Liver (tissue), 9 donors: Measurements from ENCODE around the gene EXOSC10. TPM values are rescaled to one million over a fixed set of nuclear protein-coding genes. Genes with fewer than 3 reads are reported as not detected.

Experiments
- DNase-seq: peaks from one replicate; pipeline ENCODE4 v3.0.0-alpha.2; 2017; ENCODE audit warnings: low spot score
- H3K27ac ChIP-seq, 2 donors: one replicate each; pipeline ENCODE4 v1.7.0; 2013; ENCODE audit warnings: inconsistent platforms in 2 of 2, low read length in 2 of 2, control low read depth in 1 of 2, low read depth in 1 of 2, mild to moderate bottlenecking in 1 of 2
- H3K27me3 ChIP-seq, 4 donors: one replicate each; pipeline versions ENCODE4 v1.6.1 to v1.7.0; 2013; ENCODE audit warnings: low read length in 3 of 4, inconsistent platforms in 1 of 4, mild to moderate bottlenecking in 1 of 4, moderate library complexity in 1 of 4; ENCODE audit not compliant: control insufficient read depth in 4 of 4, insufficient read depth in 4 of 4
- H3K36me3 ChIP-seq, 4 donors: one replicate each; pipeline versions ENCODE4 v1.6.1 to v1.7.0; 2013; ENCODE audit warnings: low read length in 3 of 4, mild to moderate bottlenecking in 3 of 4, low read depth in 1 of 4, moderate library complexity in 1 of 4; ENCODE audit not compliant: control insufficient read depth in 4 of 4, insufficient read depth in 3 of 4
- H3K4me1 ChIP-seq, 4 donors: one replicate each; pipeline versions ENCODE4 v1.6.1 to v1.7.0; 2013; ENCODE audit warnings: low read length in 3 of 4, mild to moderate bottlenecking in 3 of 4, moderate library complexity in 1 of 4; ENCODE audit not compliant: control insufficient read depth in 4 of 4, insufficient read depth in 4 of 4
- H3K4me3 ChIP-seq, 3 donors: one replicate each; pipeline versions ENCODE4 v1.6.1 to v1.7.0; 2013; ENCODE audit warnings: low read length in 3 of 3, control low read depth in 1 of 3, low read depth in 1 of 3, mild to moderate bottlenecking in 1 of 3
- H3K9ac ChIP-seq, 2 donors: one replicate each; pipeline ENCODE4 v1.7.0; 2013; ENCODE audit warnings: low read length in 2 of 2, mild to moderate bottlenecking in 2 of 2, moderate library complexity in 2 of 2, control low read depth in 1 of 2, low read depth in 1 of 2
- H3K9me3 ChIP-seq, 4 donors: one replicate each; pipeline versions ENCODE4 v1.6.1 to v1.7.0; 2013; ENCODE audit warnings: low read length in 3 of 4; ENCODE audit not compliant: control insufficient read depth in 4 of 4
- ATF3 ChIP-seq: IDR thresholded peaks from 2 replicates; pipeline ENCODE4 v1.6.1; 2016; ENCODE audit warnings: antibody characterized with exemption
- EGR1 ChIP-seq, 2 donors: IDR thresholded peaks; 2 replicates each; pipeline ENCODE4 v1.6.1; 2016 to 2018; ENCODE audit warnings: antibody characterized with exemption in 2 of 2, low read depth in 2 of 2
- FOXA1 ChIP-seq: IDR thresholded peaks from 2 replicates; pipeline ENCODE4 v1.6.1; 2016; ENCODE audit warnings: antibody characterized with exemption
- FOXA2 ChIP-seq: IDR thresholded peaks from 2 replicates; pipeline ENCODE4 v1.6.1; 2016; ENCODE audit warnings: antibody characterized with exemption
- GABPA ChIP-seq, 2 donors: IDR thresholded peaks in 1 of 2; conservative IDR thresholded peaks in 1 of 2; 2 replicates each; pipeline ENCODE4 v1.6.1; 2016; ENCODE audit warnings: antibody characterized with exemption in 2 of 2, mild to moderate bottlenecking in 1 of 2, moderate library complexity in 1 of 2
- HNF4G ChIP-seq: IDR thresholded peaks from 2 replicates; pipeline ENCODE4 v1.6.1; 2016; ENCODE audit warnings: antibody characterized with exemption
- JUND ChIP-seq, 2 donors: IDR thresholded peaks; 2 replicates each; pipeline ENCODE4 v1.6.1; 2016; ENCODE audit warnings: antibody characterized with exemption in 2 of 2
- NR2F2 ChIP-seq: IDR thresholded peaks from 2 replicates; pipeline ENCODE4 v1.6.1; 2016; ENCODE audit warnings: antibody characterized with exemption
- RAD21 ChIP-seq, 2 donors: IDR thresholded peaks; 2 replicates each; pipeline ENCODE4 v1.6.1; 2016; ENCODE audit warnings: antibody characterized with exemption in 2 of 2, mild to moderate bottlenecking in 2 of 2
- REST ChIP-seq: IDR thresholded peaks from 2 replicates; pipeline ENCODE4 v1.6.1; 2016; ENCODE audit warnings: antibody characterized with exemption, mild to moderate bottlenecking
- RXRA ChIP-seq, 2 donors: IDR thresholded peaks; 2 replicates each; pipeline ENCODE4 v1.6.1; 2017 to 2018; ENCODE audit warnings: antibody characterized with exemption in 2 of 2, mild to moderate bottlenecking in 1 of 2
- SP1 ChIP-seq: IDR thresholded peaks from 2 replicates; pipeline ENCODE4 v1.6.1; 2018; ENCODE audit warnings: antibody characterized with exemption, mild to moderate bottlenecking
- TAF1 ChIP-seq: conservative IDR thresholded peaks from 2 replicates; pipeline ENCODE4 v1.6.1; 2016; ENCODE audit warnings: antibody characterized with exemption, mild to moderate bottlenecking
- YY1 ChIP-seq: IDR thresholded peaks from 2 replicates; pipeline ENCODE4 v1.6.1; 2016; ENCODE audit warnings: antibody characterized with exemption, mild to moderate bottlenecking
- ZBTB33 ChIP-seq: IDR thresholded peaks from 2 replicates; pipeline ENCODE4 v1.6.1; 2016; ENCODE audit warnings: antibody characterized with exemption
- WGBS: extraction: QIAGEN DNeasy Blood & Tissue Kit; methylation state at CpG from one replicate; pipeline ENCODE4 v1.1.7; 2013; 5-methylcytosine and 5-hydroxymethylcytosine counted together
- polyA plus RNA-seq, 2 donors: library from polyadenylated mRNA; stranded (reverse) in 1 of 2; unstranded in 1 of 2; fragments of 200-250 nt in 1 of 2; fragments of >200 nt in 1 of 2; fragmentation: Nextera tagmentation in 1 of 2; extraction: Ambion mirVana in 1 of 2; gene quantifications; one replicate each; pipeline versions ENCODE4 v1.2.1 to v1.2.3, GENCODE V29; 2013 to 2015
- total RNA-seq, 2 donors: library from RNA; depleted of rRNA; stranded (reverse); fragments of >200 nt; gene quantifications; one replicate each; pipeline ENCODE4 v1.2.3, GENCODE V29; 2014
- TF ChIP-seq, protein P1 (sequence below): IDR thresholded peaks from 2 replicates; pipeline ENCODE4 v1.6.1; 2016; ENCODE audit warnings: antibody characterized with exemption
- TF ChIP-seq, protein P2 (sequence below): fragments of 150-350 bp; IDR thresholded peaks from 2 replicates; pipeline ENCODE4 v1.5.1; 2017; ENCODE audit warnings: improper control_type of control experiment, low read depth, low read length; ENCODE audit not compliant: missing input control
- donor health status: healthy.
- donor health status: healthy.
- donor health status: healthy.
- donor health status: healthy.
- donor health status: healthy.

The EXOSC10 gene
- total and polyA plus RNA-seq, 4 donors: 11.3 to 29.2 (median 20.9) TPM

- H3K9me3 ChIP-seq: no peaks in the 10 kb centered on the region
- WGBS: 71% methylated on average over 13 of the region's 13 CpGs
- H3K27ac ChIP-seq: no peak overlapping the region
- no peaks in the 10 kb centered on the region for H3K27me3 ChIP-seq
- H3K4me3 ChIP-seq: no peak overlapping the region
- H3K4me1 ChIP-seq: no peaks in the 10 kb centered on the region
- no peak for DNase-seq
- H3K9ac ChIP-seq: no peak overlapping the region
- H3K36me3 ChIP-seq: peaks cover 26 to 85% (median 55%) of the 10 kb centered on the region in 4 donors
- TF ChIP-seq HNF4G: no peak
- no peak for TF ChIP-seq FOXA1
- TF ChIP-seq JUND (IDR thresholded peaks at IDR 0.05): no peak
- TF ChIP-seq RAD21 (IDR thresholded peaks at IDR 0.05): no peak
- no peak for TF ChIP-seq GABPA (IDR thresholded peaks at IDR 0.05 in 1 of 2, conservative IDR thresholded peaks at IDR 0.05 in 1 of 2)
- TF ChIP-seq NR2F2: no peak
- no peak for TF ChIP-seq FOXA2
- TF ChIP-seq, protein P1, sequence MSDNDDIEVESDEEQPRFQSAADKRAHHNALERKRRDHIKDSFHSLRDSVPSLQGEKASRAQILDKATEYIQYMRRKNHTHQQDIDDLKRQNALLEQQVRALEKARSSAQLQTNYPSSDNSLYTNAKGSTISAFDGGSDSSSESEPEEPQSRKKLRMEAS: no peak
- TF ChIP-seq YY1: no peak
- no peak for TF ChIP-seq ZBTB33
- TF ChIP-seq REST: no peak
- no peak for TF ChIP-seq ATF3
- TF ChIP-seq TAF1: no peak
Measured at GRCh38 chr1:11072216-11072917, 27.3 kb downstream of the EXOSC10 start.

GRCh38 chr1:11071463-11072215, 28.0 kb downstream of the EXOSC10 start:
- no peak overlapping the region for H3K27ac ChIP-seq
- no peak overlapping the region for H3K4me3 ChIP-seq
- no peaks in the 10 kb centered on the region for H3K27me3 ChIP-seq
- TF ChIP-seq JUND (IDR thresholded peaks at IDR 0.05) (no peak), FOXA1 (no peak), SP1 (no peak), HNF4G (no peak), RXRA (IDR thresholded peaks at IDR 0.05) (no peak), EGR1 (IDR thresholded peaks at IDR 0.05; ENCODE audit: low read depth in 2 of 2) (no peak), RAD21 (IDR thresholded peaks at IDR 0.05) (no peak)
- TF ChIP-seq, protein P2, sequence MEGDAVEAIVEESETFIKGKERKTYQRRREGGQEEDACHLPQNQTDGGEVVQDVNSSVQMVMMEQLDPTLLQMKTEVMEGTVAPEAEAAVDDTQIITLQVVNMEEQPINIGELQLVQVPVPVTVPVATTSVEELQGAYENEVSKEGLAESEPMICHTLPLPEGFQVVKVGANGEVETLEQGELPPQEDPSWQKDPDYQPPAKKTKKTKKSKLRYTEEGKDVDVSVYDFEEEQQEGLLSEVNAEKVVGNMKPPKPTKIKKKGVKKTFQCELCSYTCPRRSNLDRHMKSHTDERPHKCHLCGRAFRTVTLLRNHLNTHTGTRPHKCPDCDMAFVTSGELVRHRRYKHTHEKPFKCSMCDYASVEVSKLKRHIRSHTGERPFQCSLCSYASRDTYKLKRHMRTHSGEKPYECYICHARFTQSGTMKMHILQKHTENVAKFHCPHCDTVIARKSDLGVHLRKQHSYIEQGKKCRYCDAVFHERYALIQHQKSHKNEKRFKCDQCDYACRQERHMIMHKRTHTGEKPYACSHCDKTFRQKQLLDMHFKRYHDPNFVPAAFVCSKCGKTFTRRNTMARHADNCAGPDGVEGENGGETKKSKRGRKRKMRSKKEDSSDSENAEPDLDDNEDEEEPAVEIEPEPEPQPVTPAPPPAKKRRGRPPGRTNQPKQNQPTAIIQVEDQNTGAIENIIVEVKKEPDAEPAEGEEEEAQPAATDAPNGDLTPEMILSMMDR: no peak
- H3K9ac ChIP-seq: no peak overlapping the region
- H3K36me3 ChIP-seq: peaks cover 24 to 81% (median 51%) of the 10 kb centered on the region in 4 donors
- no peak for DNase-seq
- H3K4me1 ChIP-seq: no peaks in the 10 kb centered on the region
- no peaks in the 10 kb centered on the region for H3K9me3 ChIP-seq
- WGBS: 76% methylated on average over 15 of the region's 15 CpGs
